HCT116 (cell line): ENCODE data around the gene CAPN13. TPM values are rescaled to one million over a fixed set of nuclear protein-coding genes. Genes with fewer than 3 reads are reported as not detected.

Source experiments
- ATAC-seq: fragments of 200-7000 bp; cut with Tn5 transposase; 2 replicates; pipeline ENCODE4 v1.9.1; 2020; ENCODE audit warnings: mild to moderate bottlenecking, moderate library complexity
- BruUV-seq: library from RNA; stranded (reverse); fragments of 400-500 nt; replicated peaks from 2 replicates; lab custom pipeline; 2021; lab: Mats Ljungman, UMichigan
- CTCF ChIA-PET: fragments of 300-600 bp; sonication (Branson Sonifier 250); formaldehyde crosslinking; loops from one replicate; lab custom pipeline; 2021; ENCODE audit warnings: antibody characterized with exemption; lab: Charles Lee
- POLR2A ChIA-PET: fragments of 300-600, 350-600 bp; sonication (Branson Sonifier 250); formaldehyde crosslinking; loops from one replicate; lab custom pipeline; 2021; ENCODE audit warnings: antibody characterized with exemption; lab: Charles Lee
- RAD21 ChIA-PET, 2 experiments: fragments of 300-600 bp; sonication (Branson Sonifier 250); formaldehyde crosslinking; loops; one replicate each; lab custom pipeline; 2023; ENCODE audit warnings: low total read pairs in 2 of 2; ENCODE audit not compliant: uncharacterized antibody in 2 of 2, unreplicated experiment in 2 of 2, low non-redundant PET in 1 of 2; lab: Charles Lee
- DNase-seq: peaks from one replicate; pipeline ENCODE4 v3.0.0-alpha.2; 2010; ENCODE audit warnings: low read depth, low spot score
- H2AFZ ChIP-seq: fragments of 200-600 bp; shearing (Covaris generic), sonication (generic); 2 replicates; pipeline ENCODE4 v1.6.1; 2017; ENCODE audit warnings: low read depth, mixed run types, mixed read lengths, antibody characterized with exemption, low read length; ENCODE audit not compliant: poor library complexity, severe bottlenecking
- H3K27ac ChIP-seq: 2 replicates; pipeline ENCODE4 v1.5.1; 2012; ENCODE audit warnings: low read depth, low read length
- H3K27me3 ChIP-seq: fragments of 200-600 bp; sonication (generic); 2 replicates; pipeline ENCODE4 v1.6.1; 2016; ENCODE audit warnings: mixed run types, low read length, mixed read lengths; ENCODE audit not compliant: insufficient read depth
- H3K36me3 ChIP-seq, 2 experiments: fragments of 200-500 bp in 1 of 2; fragments of 200-600 bp in 1 of 2; sonication (Bioruptor generic) in 1 of 2; sonication (generic) in 1 of 2; 2 replicates each; pipeline versions ENCODE4 v1.5.1 to v1.6.1; 2014 to 2016; ENCODE audit warnings: low read length in 2 of 2, inconsistent platforms in 1 of 2, mixed read lengths in 1 of 2, mixed run types in 1 of 2; ENCODE audit not compliant: insufficient read depth in 2 of 2, control insufficient read depth in 1 of 2
- H3K4me1 ChIP-seq, 2 experiments: fragments of 200-600 bp in 1 of 2; sonication (generic) in 1 of 2; 2 replicates each; pipeline versions ENCODE4 v1.5.1 to v1.6.1; 2012 to 2017; ENCODE audit warnings: low read length in 2 of 2, inconsistent platforms in 1 of 2, mild to moderate bottlenecking in 1 of 2, mixed read lengths in 1 of 2, mixed run types in 1 of 2, moderate library complexity in 1 of 2; ENCODE audit not compliant: insufficient read depth in 2 of 2, control insufficient read depth in 1 of 2
- H3K4me2 ChIP-seq: fragments of 200-600 bp; sonication (generic); 2 replicates; pipeline ENCODE4 v1.6.1; 2017; ENCODE audit warnings: mixed run types, low read length, mixed read lengths
- H3K4me3 ChIP-seq, 2 experiments: fragments of 200-600 bp in 1 of 2; sonication (generic) in 1 of 2; replicated peaks in 1 of 2; 2 replicates each; pipeline ENCODE4 v1.5.1; 2011 to 2016; ENCODE audit warnings: low read length in 2 of 2, control low read depth in 1 of 2, low read depth in 1 of 2, mild to moderate bottlenecking in 1 of 2, mixed read lengths in 1 of 2, mixed run types in 1 of 2
- H3K79me2 ChIP-seq: fragments of 200-600 bp; sonication (generic); 2 replicates; pipeline ENCODE4 v1.6.1; 2017; ENCODE audit warnings: mild to moderate bottlenecking, mixed run types, low read length, moderate library complexity, mixed read lengths; ENCODE audit not compliant: insufficient read depth
- H3K9ac ChIP-seq: fragments of 200-600 bp; sonication (generic); 2 replicates; pipeline ENCODE4 v1.6.1; 2016; ENCODE audit warnings: low read length, mixed read lengths
- H3K9me2 ChIP-seq: fragments of 200-600 bp; sonication (generic), shearing (Covaris generic); 2 replicates; pipeline ENCODE4 v1.6.1; 2017; ENCODE audit warnings: mixed run types, mild to moderate bottlenecking, moderate library complexity; ENCODE audit not compliant: insufficient read depth
- H3K9me3 ChIP-seq, 2 experiments: fragments of 200-500 bp in 1 of 2; fragments of 200-600 bp in 1 of 2; sonication (Bioruptor generic) in 1 of 2; sonication (generic) in 1 of 2; 2 replicates each; pipeline ENCODE4 v1.6.1; 2014 to 2017; ENCODE audit warnings: low read length in 2 of 2, mixed read lengths in 2 of 2, inconsistent platforms in 1 of 2, low read depth in 1 of 2, mild to moderate bottlenecking in 1 of 2, mixed run types in 1 of 2, moderate library complexity in 1 of 2; ENCODE audit not compliant: control insufficient read depth in 1 of 2, insufficient read depth in 1 of 2
- H4K20me1 ChIP-seq: fragments of 200-600 bp; sonication (generic), shearing (Covaris generic); 2 replicates; pipeline ENCODE4 v1.6.1; 2017; ENCODE audit warnings: mixed run types, mild to moderate bottlenecking, moderate library complexity; ENCODE audit not compliant: insufficient read depth
- CBX3 ChIP-seq: IDR thresholded peaks from 2 replicates; pipeline ENCODE4 v1.6.1; 2012; ENCODE audit warnings: low read depth
- CEBPB ChIP-seq: IDR thresholded peaks from 2 replicates; pipeline ENCODE4 v1.6.1; 2012; ENCODE audit warnings: low read depth
- RAD21 ChIP-seq: IDR thresholded peaks from 2 replicates; pipeline ENCODE4 v1.6.1; 2012; ENCODE audit warnings: low read depth, mild to moderate bottlenecking
- intact Hi-C: fragments of 100-400 bp; cut with micrococcal nuclease; formaldehyde crosslinking; loops from 2 replicates; pipeline ENCODE4 v1.10.0; 2022
- total RNA-seq: library from RNA; stranded (reverse); gene quantifications from one replicate; pipeline ENCODE4 v1.2.1, GENCODE V29; 2021; ENCODE audit not compliant: unreplicated experiment
- TF ChIP-seq, protein P1 (sequence below), 3 experiments: fragments of 200-600 bp in 1 of 3; sonication (generic) in 1 of 3; IDR thresholded peaks in 2 of 3; conservative IDR thresholded peaks in 1 of 3; 2 replicates each; pipeline ENCODE4 v1.5.1; 2012 to 2017; ENCODE audit warnings: low read depth in 2 of 3, low read length in 2 of 3, antibody characterized with exemption in 1 of 3, borderline replicate concordance in 1 of 3, control low read depth in 1 of 3, mild to moderate bottlenecking in 1 of 3, mixed read lengths in 1 of 3, mixed run types in 1 of 3, moderate library complexity in 1 of 3; ENCODE audit not compliant: insufficient read depth in 1 of 3
- TF ChIP-seq, protein P2 (sequence below): IDR thresholded peaks from 2 replicates; pipeline ENCODE4 v1.6.1; 2012

The CAPN13 gene
- total RNA-seq, 1 experiment from 2014 or later = 0.25 TPM

DNA sequence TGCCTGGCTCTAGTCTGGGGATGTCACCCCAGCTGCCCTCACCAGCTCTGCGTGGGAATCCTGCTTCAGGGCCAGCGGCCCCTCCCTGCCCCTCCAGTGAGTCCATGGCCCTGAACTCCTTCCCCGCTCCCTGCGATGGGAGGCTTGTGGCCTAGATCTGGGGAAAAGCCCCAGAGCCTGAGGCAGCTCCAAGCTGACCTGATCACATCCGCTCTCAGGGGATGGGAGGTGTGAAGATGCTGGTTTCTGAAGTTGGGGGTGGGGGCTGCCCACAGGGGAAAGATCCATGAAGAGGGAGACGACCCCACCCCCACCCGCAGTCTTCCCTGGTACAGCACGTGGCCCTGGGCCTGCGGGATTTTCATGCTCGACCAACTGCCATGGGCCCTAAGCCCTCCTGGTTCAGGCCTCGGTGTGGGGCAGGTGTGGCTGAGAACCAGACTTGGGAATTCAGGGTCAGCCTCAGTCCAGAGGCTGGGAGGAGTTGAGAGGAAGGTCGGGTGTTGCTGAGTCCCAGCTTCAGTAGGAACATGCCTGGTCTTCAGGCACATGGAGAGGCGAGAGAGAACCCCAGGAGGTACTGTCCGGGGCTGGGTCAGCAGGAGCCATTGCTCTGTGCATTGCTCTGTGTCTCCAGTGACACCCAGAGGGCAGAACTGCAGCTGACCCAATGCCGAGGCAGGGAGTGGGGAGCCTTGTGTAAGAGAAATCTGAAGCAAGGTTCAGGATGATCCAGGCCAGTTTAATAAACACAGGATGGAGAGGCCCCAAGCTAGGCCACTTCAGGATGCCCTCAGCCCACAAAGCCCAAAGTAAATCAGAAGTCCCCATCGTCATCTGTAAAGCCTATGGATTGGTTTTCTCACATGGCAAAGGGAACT is 115.1 kb downstream of the CAPN13 start:
- no peaks in the 10 kb centered on the region for H3K36me3 ChIP-seq
- H3K9me3 ChIP-seq = no peaks in the 10 kb centered on the region
- no peaks in the 10 kb centered on the region for H3K79me2 ChIP-seq
- no peak overlapping the region for H3K9ac ChIP-seq
- no peak overlapping the region for H3K27ac ChIP-seq
- BruUV-seq = no TSS peak
- H2AFZ ChIP-seq = no peak overlapping the region
- POLR2A ChIA-PET = no interaction called here
- H3K27me3 ChIP-seq = no peaks in the 10 kb centered on the region
- H3K9me2 ChIP-seq = no peaks in the 10 kb centered on the region
- DNase-seq (no peak), ATAC-seq (peak; percentile 61; the same call in 1 of the 2 replicates)
- RAD21 ChIA-PET = no interaction called here
- no peaks in the 10 kb centered on the region for H4K20me1 ChIP-seq
- CTCF ChIA-PET = no interaction called here
- no peak overlapping the region for H3K4me2 ChIP-seq
- intact Hi-C loops = no loop called here
- TF ChIP-seq, protein P1, sequence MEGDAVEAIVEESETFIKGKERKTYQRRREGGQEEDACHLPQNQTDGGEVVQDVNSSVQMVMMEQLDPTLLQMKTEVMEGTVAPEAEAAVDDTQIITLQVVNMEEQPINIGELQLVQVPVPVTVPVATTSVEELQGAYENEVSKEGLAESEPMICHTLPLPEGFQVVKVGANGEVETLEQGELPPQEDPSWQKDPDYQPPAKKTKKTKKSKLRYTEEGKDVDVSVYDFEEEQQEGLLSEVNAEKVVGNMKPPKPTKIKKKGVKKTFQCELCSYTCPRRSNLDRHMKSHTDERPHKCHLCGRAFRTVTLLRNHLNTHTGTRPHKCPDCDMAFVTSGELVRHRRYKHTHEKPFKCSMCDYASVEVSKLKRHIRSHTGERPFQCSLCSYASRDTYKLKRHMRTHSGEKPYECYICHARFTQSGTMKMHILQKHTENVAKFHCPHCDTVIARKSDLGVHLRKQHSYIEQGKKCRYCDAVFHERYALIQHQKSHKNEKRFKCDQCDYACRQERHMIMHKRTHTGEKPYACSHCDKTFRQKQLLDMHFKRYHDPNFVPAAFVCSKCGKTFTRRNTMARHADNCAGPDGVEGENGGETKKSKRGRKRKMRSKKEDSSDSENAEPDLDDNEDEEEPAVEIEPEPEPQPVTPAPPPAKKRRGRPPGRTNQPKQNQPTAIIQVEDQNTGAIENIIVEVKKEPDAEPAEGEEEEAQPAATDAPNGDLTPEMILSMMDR (IDR thresholded peaks at IDR 0.05 in 2 of 3, conservative IDR thresholded peaks at IDR 0.05 in 1 of 3; ENCODE audit: borderline replicate concordance in 1 of 3, insufficient read depth in 1 of 3, low read depth in 2 of 3, low read length in 2 of 3) = peak in 2 of 3 experiments; percentile 12 to 24; a peak in 1 of 6 replicates
- TF ChIP-seq, protein P2, sequence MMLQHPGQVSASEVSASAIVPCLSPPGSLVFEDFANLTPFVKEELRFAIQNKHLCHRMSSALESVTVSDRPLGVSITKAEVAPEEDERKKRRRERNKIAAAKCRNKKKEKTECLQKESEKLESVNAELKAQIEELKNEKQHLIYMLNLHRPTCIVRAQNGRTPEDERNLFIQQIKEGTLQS = no peak
- TF ChIP-seq RAD21 (peak; percentile 63), CEBPB (no peak), CBX3 (no peak)
- no peak overlapping the region for H3K4me3 ChIP-seq
- no peaks in the 10 kb centered on the region for H3K4me1 ChIP-seq
